T-cell (primary cell): ENCODE measurements around the gene TCF7L2. TPM values are rescaled to one million over a fixed set of nuclear protein-coding genes. Genes with fewer than 3 reads are reported as not detected.

Experiments used
- ATAC-seq, 4 experiments: fragments of 200-7000 bp in 3 of 4; fragments of 150-1000 bp in 1 of 4; cut with Tn5 transposase; replicated peaks in 1 of 4; 1 replicate in 3 of 4; 2 replicates in 1 of 4; pipeline ENCODE4 v1.10.0; 2021; ENCODE audit warnings: moderate library complexity in 3 of 4, mild to moderate bottlenecking in 2 of 4, moderate number of reproducible peaks in 1 of 4
- CTCF ChIA-PET, 2 donors: fragments of 300-600 bp; sonication (Branson Sonifier 250); formaldehyde crosslinking; loops; one replicate each; lab custom pipeline; 2022; ENCODE audit warnings: antibody characterized with exemption in 2 of 2; lab: Charles Lee
- POLR2A ChIA-PET, 2 donors: fragments of 300-600 bp; sonication (Branson Sonifier 250); formaldehyde crosslinking; loops; one replicate each; lab custom pipeline; 2022; ENCODE audit warnings: antibody characterized with exemption in 2 of 2; lab: Charles Lee
- DNase-seq, 35 experiments: peaks; one replicate each; pipeline versions ENCODE4 v3.0.0 to v3.0.0-alpha.2; 2013 to 2023
- H3K27ac ChIP-seq: one replicate; pipeline ENCODE4 v1.5.1; 2013; ENCODE audit warnings: low read length
- H3K27me3 ChIP-seq, 2 experiments: replicated peaks in 1 of 2; 1 replicate in 1 of 2; 2 replicates in 1 of 2; pipeline versions ENCODE4 v1.6.1 to v1.7.0; 2013; ENCODE audit warnings: low read length in 1 of 2, mixed read lengths in 1 of 2; ENCODE audit not compliant: control insufficient read depth in 2 of 2, insufficient read depth in 2 of 2; ENCODE audit errors: extremely low read depth in 1 of 2
- H3K36me3 ChIP-seq, 2 donors: 1 replicate in 1 of 2; 2 replicates in 1 of 2; pipeline versions ENCODE4 v1.6.1 to v1.7.0; 2013; ENCODE audit warnings: low read length in 1 of 2; ENCODE audit not compliant: control insufficient read depth in 2 of 2, insufficient read depth in 1 of 2; ENCODE audit errors: extremely low read depth in 1 of 2
- H3K4me1 ChIP-seq, 2 experiments: 1 replicate in 1 of 2; 2 replicates in 1 of 2; pipeline versions ENCODE4 v1.6.1 to v1.7.0; 2013; ENCODE audit warnings: low read length in 2 of 2, mixed read lengths in 1 of 2; ENCODE audit not compliant: insufficient read depth in 2 of 2, control insufficient read depth in 1 of 2; ENCODE audit errors: extremely low read depth in 1 of 2
- H3K4me3 ChIP-seq, 2 donors: 1 replicate in 1 of 2; 2 replicates in 1 of 2; pipeline versions ENCODE4 v1.5.1 to v1.7.0; 2013; ENCODE audit warnings: mild to moderate bottlenecking in 2 of 2, low read length in 1 of 2, moderate library complexity in 1 of 2; ENCODE audit not compliant: control insufficient read depth in 1 of 2; ENCODE audit errors: extremely low read depth in 1 of 2
- H3K9me3 ChIP-seq: 2 replicates; pipeline ENCODE4 v1.7.0; 2013
- H3K27ac Mint-ChIP-seq, 2 donors: one replicate each; pipeline ENCODE4 v1.8.0; 2020 to 2021; ENCODE audit warnings: mild to moderate bottlenecking in 2 of 2, mixed read lengths in 2 of 2
- H3K27me3 Mint-ChIP-seq, 2 donors: one replicate each; pipeline ENCODE4 v1.8.0; 2021 to 2022; ENCODE audit warnings: mixed read lengths in 2 of 2
- H3K36me3 Mint-ChIP-seq: one replicate; pipeline ENCODE4 v1.8.0; 2021; ENCODE audit warnings: mixed read lengths
- H3K4me1 Mint-ChIP-seq, 3 donors: one replicate each; pipeline ENCODE4 v1.8.0; 2020 to 2022; ENCODE audit warnings: mixed read lengths in 3 of 3, mild to moderate bottlenecking in 1 of 3
- H3K4me3 Mint-ChIP-seq, 3 donors: one replicate each; pipeline ENCODE4 v1.8.0; 2020 to 2022; ENCODE audit warnings: mild to moderate bottlenecking in 3 of 3, mixed read lengths in 3 of 3, moderate library complexity in 3 of 3
- H3K9me3 Mint-ChIP-seq, 3 donors: one replicate each; pipeline ENCODE4 v1.8.0; 2020 to 2022; ENCODE audit warnings: mixed read lengths in 3 of 3
- WGBS: methylation state at CpG from one replicate; pipeline ENCODE4 v1.1.5; 2013; ENCODE audit warnings: missing lambda C conversion rate; ENCODE audit not compliant: insufficient coverage; 5-methylcytosine and 5-hydroxymethylcytosine counted together
- total RNA-seq, 35 experiments: library from RNA in 6 of 35; stranded (reverse) in 6 of 35; fragments of 120-200 nt in 1 of 35; gene quantifications; one replicate each; pipeline versions ENCODE4 v1.2.1 to v1.2.4 and lab custom pipeline; 2013 to 2026

TCF7L2 gene
- total RNA-seq, 5 donors from 2014 or later (not counting 1 experiment from before 2014, with no cell fraction given) = 2.6 to 6.2 (median 3.3) TPM

- POLR2A ChIA-PET = interaction anchor here in 1 of 2 donors (0.6 kb wide), 1 partner anchor 20 kb away, joined by 8 read pairs; no protein-coding TSS in a partner anchor
- no peak overlapping the region for H3K27ac Mint-ChIP-seq
These were observed 11.6 kb downstream of the TCF7L2 start for GRCh38 chr10:112961609-112962008.

GRCh38 chr10:112962343-112962742 is 12.3 kb downstream of the TCF7L2 start:
- Mint-ChIP-seq H3K27ac (no peak overlapping the region), H3K27me3 (peaks cover 6 to 7% of the 10 kb centered on the region in 2 donors), H3K36me3 (peaks cover 4% of the 10 kb centered on the region), H3K4me1 (peaks cover 0 to 2% (median 0%) of the 10 kb centered on the region in 3 donors), H3K4me3 (no peak overlapping the region), H3K9me3 (no peaks in the 10 kb centered on the region)
- Histone ChIP-seq H3K27ac (no peak overlapping the region), H3K4me1 (no peaks in the 10 kb centered on the region), H3K4me3 (no peak overlapping the region), H3K9me3 (no peaks in the 10 kb centered on the region), H3K27me3 (peaks cover 2 to 3% of the 10 kb centered on the region in 2 experiments), H3K36me3 (no peaks in the 10 kb centered on the region)
- ChIA-PET POLR2A (no interaction called here), CTCF (no interaction called here)
- 100% methylated on average over 2 of the region's 4 CpGs for WGBS
- DNase-seq = no peak
- ATAC-seq = no peak

More at GRCh38 chr10:112961609-112962008, 11.6 kb downstream of the TCF7L2 start:
- H3K27ac ChIP-seq = no peak overlapping the region
- H3K36me3 ChIP-seq = no peaks in the 10 kb centered on the region
- WGBS = 35% methylated on average over 8 of the region's 8 CpGs
- Mint-ChIP-seq H3K4me1 (peaks cover 0 to 2% (median 0%) of the 10 kb centered on the region in 3 donors), H3K27me3 (peaks cover 9 to 14% of the 10 kb centered on the region in 2 donors), H3K4me3 (no peak overlapping the region), H3K36me3 (peaks cover 4% of the 10 kb centered on the region), H3K9me3 (no peaks in the 10 kb centered on the region)
- ATAC-seq (no peak), DNase-seq (peak in 5 of 35 experiments; percentile 6 to 23 (median 12))
- CTCF ChIA-PET = interaction anchor here in 1 of 2 donors (0.6 kb wide), 1 partner anchor 102 kb away, joined by 5 read pairs; no protein-coding TSS in a partner anchor
- no peaks in the 10 kb centered on the region for H3K9me3 ChIP-seq
- no peaks in the 10 kb centered on the region for H3K4me1 ChIP-seq
- peaks cover 2 to 3% of the 10 kb centered on the region in 2 experiments for H3K27me3 ChIP-seq
- H3K4me3 ChIP-seq = no peak overlapping the region

GRCh38 chr10:112963835-112964234 is 13.8 kb downstream of the TCF7L2 start:
- peaks cover 4% of the 10 kb centered on the region for H3K36me3 Mint-ChIP-seq
- Histone ChIP-seq H3K9me3 (no peaks in the 10 kb centered on the region), H3K36me3 (no peaks in the 10 kb centered on the region), H3K4me3 (no peak overlapping the region), H3K27me3 (peaks cover 0 to 3% of the 10 kb centered on the region in 2 experiments), H3K4me1 (no peaks in the 10 kb centered on the region), H3K27ac (no peak overlapping the region)
- no peak overlapping the region for H3K4me3 Mint-ChIP-seq
- ChIA-PET POLR2A (no interaction called here), CTCF (no interaction called here)
- peaks cover 0 to 2% (median 0%) of the 10 kb centered on the region in 3 donors for H3K4me1 Mint-ChIP-seq
- DNase-seq = no peak
- no peak for ATAC-seq
- H3K9me3 Mint-ChIP-seq = no peaks in the 10 kb centered on the region
- H3K27me3 Mint-ChIP-seq = peaks cover 3 to 6% of the 10 kb centered on the region in 2 donors
- 90% methylated on average over 3 of the region's 5 CpGs for WGBS
- H3K27ac Mint-ChIP-seq = no peak overlapping the region

GRCh38 chr10:112964482-112964881 is 14.4 kb downstream of the TCF7L2 start:
- DNase-seq (no peak), ATAC-seq (no peak)
- H3K9me3 Mint-ChIP-seq = no peaks in the 10 kb centered on the region
- no peak overlapping the region for H3K27ac Mint-ChIP-seq
- H3K4me3 Mint-ChIP-seq = no peak overlapping the region
- peaks cover 0 to 2% (median 0%) of the 10 kb centered on the region in 3 donors for H3K4me1 Mint-ChIP-seq
- Histone ChIP-seq H3K27me3 (peaks cover 0 to 3% of the 10 kb centered on the region in 2 experiments), H3K4me1 (no peaks in the 10 kb centered on the region), H3K27ac (no peak overlapping the region), H3K9me3 (no peaks in the 10 kb centered on the region), H3K36me3 (no peaks in the 10 kb centered on the region), H3K4me3 (no peak overlapping the region)
- ChIA-PET CTCF (no interaction called here), POLR2A (no interaction called here)
- H3K36me3 Mint-ChIP-seq = peaks cover 4% of the 10 kb centered on the region
- peaks cover 3 to 6% of the 10 kb centered on the region in 2 donors for H3K27me3 Mint-ChIP-seq
- WGBS = 97% methylated on average over 5 of the region's 6 CpGs

GRCh38 chr10:112966194-112966855 is 16.3 kb downstream of the TCF7L2 start:
- H3K27me3 ChIP-seq = no peaks in the 10 kb centered on the region
- no peaks in the 10 kb centered on the region for H3K9me3 ChIP-seq
- no peak for DNase-seq
- WGBS = 95% methylated on average over 4 of the region's 9 CpGs
- Mint-ChIP-seq H3K27ac (no peak overlapping the region), H3K9me3 (no peaks in the 10 kb centered on the region), H3K4me3 (no peak overlapping the region), H3K36me3 (no peaks in the 10 kb centered on the region), H3K4me1 (peaks cover 0 to 2% (median 0%) of the 10 kb centered on the region in 3 donors), H3K27me3 (peaks cover 0 to 2% of the 10 kb centered on the region in 2 donors)
- CTCF ChIA-PET = interaction anchor here in 1 of 2 donors (0.6 kb wide), 1 partner anchor 94 kb away, joined by 3 read pairs; no protein-coding TSS in a partner anchor
- H3K4me3 ChIP-seq = no peak overlapping the region
- no peaks in the 10 kb centered on the region for H3K36me3 ChIP-seq
- ATAC-seq = no peak
- H3K4me1 ChIP-seq = no peaks in the 10 kb centered on the region
- POLR2A ChIA-PET = no interaction called here
- H3K27ac ChIP-seq = no peak overlapping the region

GRCh38 chr10:112967200-112967599 is 17.2 kb downstream of the TCF7L2 start:
- CTCF ChIA-PET = no interaction called here
- Mint-ChIP-seq H3K27me3 (peaks cover 0 to 3% of the 10 kb centered on the region in 2 donors), H3K36me3 (no peaks in the 10 kb centered on the region), H3K9me3 (no peaks in the 10 kb centered on the region), H3K4me3 (no peak overlapping the region), H3K4me1 (no peaks in the 10 kb centered on the region), H3K27ac (no peak overlapping the region)
- Histone ChIP-seq H3K27me3 (no peaks in the 10 kb centered on the region), H3K36me3 (no peaks in the 10 kb centered on the region), H3K27ac (no peak overlapping the region), H3K9me3 (no peaks in the 10 kb centered on the region), H3K4me1 (no peaks in the 10 kb centered on the region), H3K4me3 (no peak overlapping the region)
- WGBS = 94% methylated on average over 2 of the region's 5 CpGs
- no peak for DNase-seq
- POLR2A ChIA-PET = no interaction called here
- ATAC-seq = no peak
